SHP77 (cell line): ENCODE results near the gene AGXT.
A peak's percentile ranks its signal among the peaks of the same experiment; 100 is the strongest.

Experiments used
- DNase-seq, 2 experiments: peaks; one replicate each; lab custom pipeline; 2025; lab: John Stamatoyannopoulos, UW

The AGXT gene

DNA sequence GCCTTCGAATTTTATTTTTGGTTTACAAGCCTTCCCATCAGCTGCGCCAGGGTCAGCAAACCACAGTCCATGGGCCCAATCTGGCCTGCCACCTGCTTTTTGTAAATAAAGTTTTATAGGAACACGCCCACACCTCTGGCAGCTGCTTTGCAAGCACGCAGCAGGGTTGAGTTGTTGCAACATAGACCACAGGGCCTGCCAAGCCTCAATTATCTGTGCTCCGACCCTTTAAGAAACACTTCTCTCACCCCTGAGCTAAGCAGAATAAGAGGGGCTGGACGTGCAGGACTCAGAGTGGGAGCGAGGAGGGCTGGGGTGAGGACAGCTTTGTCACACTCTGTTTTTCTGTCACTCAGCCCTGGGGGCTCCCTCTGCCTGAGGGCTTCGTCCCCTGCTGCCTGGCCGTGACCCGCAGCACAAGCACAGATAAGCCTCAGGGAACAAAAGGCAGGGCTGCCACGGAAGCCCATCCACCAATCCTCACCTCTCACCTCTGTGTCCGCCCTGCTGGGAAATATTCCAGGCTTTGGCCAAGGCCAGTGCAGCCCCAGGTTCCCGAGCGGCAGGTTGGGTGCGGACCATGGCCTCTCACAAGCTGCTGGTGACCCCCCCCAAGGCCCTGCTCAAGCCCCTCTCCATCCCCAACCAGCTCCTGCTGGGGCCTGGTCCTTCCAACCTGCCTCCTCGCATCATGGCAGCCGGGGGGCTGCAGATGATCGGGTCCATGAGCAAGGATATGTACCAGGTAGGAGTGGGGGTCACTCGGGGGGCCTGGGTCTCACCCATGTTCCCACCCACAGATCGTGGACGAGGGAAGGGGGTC, at the start of gene AGXT:
Gene AGXT, plus strand, starts transcription at position 539 of the 823 bp plus-strand sequence. Its CDS starts 42 bp downstream, at position 581.
- peak; percentile 69 to 82 for DNase-seq

DNA sequence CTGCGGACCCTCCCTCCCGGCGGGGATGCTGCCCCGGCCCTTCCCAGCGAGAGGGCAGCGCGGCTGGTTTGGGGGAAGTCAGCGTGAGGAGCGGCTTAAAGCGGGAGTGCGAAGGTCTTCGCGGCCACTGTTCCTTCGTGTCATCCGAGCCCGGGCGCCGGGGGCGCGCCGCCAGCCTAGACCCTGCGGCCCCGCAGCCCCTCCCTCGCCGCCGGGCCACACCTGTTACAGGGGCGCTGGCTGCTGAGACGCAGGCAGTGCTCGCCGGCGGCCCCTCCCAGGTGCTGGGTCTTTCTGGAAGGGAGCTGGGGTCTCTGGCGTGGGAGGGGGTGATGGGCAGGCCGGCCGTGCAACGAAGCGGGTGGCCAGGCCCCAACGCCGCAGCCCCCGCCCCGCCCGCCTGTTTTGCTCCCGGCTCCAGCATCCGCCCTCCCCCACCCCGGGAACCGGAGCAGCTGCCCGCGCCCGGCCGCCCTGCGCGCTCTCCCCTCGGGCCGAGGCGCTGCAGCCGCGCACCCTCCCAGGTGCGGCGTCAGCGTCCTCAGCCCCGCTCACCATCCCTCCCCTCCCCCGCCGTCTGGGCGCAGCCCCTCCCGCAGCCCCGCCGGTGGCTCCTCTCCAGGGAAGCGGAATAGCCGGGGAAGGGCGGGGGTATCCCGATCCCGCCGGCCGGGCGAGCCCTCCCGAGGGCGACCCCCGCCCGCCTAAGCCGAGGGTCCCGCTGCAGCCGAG, 49.3 kb upstream of the AGXT start:
- peak in 1 of 2 experiments; percentile 51 for DNase-seq

DNA sequence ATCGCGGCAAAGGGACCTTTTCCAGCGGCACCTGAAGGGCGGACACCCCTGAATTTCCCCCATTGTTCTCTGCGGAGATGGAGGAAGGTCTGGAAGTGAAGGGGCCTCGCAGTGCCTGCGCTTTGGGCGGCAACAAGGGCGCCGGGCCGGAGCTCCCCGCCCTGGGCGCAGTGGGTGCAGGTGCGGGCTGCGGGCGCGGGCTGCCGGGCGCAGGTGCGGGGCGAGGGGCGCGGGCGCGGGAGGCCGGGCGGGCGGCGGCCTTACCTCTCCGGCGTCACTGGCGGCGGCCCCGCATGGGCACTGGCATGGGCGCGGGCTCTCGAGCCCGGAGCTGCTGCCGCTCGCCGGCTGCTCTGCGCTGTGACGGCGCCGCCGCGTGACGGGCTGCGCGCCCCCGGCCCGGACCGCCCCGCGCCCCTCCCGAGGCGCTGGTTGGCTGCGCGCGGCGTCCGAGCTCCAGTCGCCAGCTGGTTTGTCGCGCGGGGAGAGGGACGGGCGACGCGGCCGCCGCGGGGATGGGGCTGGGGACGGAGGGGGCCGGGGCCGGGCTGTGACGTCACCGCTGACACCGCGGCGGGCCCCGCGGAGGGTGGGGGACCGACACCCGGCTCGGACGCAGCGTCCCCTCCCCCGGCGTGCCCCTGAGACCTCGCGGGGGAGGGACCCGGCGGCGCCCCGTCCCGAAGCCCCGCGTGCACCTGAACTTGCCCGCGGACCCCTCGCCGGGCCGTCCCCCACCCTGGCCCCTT, 48.6 kb upstream of the AGXT start, which contains the start of gene KIF1A:
Gene KIF1A, minus strand, starts transcription at position 362 of the 749 bp plus-strand sequence. CDS start 22,467 bp downstream, outside the sequence.
- DNase-seq, result peak; percentile 82 to 90

DNA sequence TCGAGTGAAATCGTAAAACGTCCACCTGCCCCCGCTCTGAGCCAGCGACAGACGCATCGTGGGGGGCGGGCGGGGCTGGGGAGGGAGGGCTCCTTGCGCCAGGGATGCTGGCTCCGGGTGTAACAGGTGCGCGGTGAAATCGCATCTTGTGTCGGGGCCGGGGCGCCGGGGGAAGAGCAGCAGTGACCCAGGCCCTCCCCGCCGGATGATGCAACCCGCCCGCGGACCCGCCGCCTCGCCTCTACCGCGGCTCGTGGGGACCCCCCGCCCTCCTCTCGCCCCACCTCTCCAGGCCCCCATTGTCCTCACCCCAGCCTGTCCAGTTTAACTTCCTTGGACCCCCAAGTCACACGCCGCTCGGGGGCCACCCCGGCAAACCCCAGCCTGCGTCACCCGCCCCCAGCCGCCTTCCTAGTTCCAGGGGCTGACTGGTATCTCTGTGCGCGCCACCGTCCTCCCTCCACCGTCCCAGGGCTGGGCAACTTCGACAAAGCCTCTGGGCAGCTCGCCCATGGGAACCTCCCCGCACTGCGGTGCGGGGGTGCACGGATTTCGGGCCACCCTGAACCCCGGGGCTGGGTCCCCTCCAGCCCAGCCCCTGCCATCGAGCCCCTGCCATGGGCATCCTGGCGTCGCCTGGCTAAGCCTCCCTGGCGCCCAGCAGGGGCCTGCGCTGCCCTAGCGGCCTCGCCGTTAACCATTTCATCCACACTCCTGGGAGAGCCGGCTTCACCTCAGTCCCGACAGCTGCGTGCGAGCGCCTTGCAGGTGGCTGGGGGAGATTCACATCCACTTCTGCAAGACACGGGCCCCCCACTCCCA, 47.8 kb upstream of the AGXT start:
- DNase-seq, result peak; percentile 72 to 82

DNA sequence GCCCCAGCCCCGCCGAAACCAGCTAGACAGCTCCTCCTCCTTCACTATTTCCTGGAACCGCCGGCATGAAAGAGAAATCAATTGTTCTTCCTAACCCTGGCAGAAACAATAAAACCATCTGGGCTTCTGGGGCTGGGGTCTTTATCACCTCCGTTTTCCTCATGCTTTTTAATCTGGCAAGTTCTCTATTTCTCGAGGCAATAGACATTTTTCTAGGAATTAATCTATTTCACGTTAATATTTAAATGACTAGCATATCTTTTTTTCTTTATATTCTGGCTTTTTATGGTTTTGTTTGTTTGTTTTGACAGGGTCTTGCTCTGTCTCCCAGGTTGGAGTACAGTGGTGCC, 47.2 kb upstream of the AGXT start:
- DNase-seq, result no peak

DNA sequence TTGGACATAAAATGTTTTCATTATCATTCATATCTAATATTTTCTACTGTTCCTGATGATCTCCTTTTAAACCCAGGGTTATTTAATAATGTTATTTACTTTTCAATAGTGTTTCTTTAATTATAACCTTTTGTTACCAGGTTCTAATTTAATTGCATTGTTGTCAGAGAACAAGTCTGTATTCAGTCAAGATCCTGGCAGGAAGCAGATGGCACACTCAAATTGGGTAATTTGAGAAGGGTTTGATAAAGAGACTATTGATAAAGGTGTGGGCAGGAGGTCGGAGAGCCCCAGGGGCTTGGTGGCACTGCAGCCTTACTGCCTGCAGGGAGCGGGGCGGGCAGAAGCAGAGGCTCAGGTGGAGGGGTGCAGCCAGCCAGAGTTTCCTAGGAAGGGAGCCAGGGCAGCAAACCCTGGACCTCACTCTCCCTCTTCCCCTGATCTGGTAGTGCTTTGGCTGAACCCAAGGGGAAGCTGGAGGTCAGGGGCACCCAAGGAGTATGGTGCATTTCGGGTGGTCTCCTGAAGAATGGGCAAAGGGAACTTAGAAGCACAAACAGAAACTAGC, 46.3 kb upstream of the AGXT start:
- no peak for DNase-seq

DNA sequence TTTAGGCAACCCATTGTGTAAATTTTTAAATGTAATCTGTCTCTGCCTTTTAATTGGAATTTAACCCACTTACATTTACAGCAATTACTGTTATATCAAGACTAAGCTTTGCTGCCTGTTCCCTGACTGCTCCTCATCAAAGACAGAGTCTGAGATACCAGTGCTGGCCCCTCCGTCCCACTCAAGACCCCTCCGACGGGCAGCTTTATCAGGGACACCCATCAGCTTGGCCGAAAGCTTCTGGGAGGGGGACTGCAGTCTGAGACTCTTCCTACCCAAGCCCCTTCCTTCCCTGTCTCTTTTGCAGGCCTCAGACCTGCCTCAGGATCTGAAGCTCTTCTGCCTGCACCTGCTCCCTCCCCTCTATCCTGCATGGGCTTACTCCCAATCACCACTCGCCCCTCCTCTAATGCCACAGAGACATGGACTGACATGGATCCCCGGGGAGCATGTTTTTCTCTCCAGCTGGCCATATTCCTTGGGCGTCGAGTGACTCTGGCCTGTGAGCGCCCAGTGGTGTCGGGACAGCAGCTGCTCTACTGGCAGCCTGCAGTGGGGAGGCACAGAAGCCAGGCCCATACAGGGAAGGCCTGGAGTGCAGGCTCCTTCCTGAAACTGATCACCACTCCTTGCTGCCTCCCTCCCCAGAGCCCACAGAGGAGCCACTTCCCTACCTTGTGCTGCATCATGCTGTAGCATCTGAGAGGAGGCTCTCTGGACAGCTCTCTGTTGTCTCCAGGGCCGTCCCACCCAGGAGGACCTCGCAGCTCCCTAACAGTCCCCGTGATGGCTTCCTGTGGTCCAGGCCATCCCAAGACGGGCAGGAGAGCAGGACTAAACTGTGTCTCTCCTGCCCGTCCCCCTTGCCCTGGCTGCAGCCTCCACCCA, 44.9 kb upstream of the AGXT start:
- no peak for DNase-seq

DNA sequence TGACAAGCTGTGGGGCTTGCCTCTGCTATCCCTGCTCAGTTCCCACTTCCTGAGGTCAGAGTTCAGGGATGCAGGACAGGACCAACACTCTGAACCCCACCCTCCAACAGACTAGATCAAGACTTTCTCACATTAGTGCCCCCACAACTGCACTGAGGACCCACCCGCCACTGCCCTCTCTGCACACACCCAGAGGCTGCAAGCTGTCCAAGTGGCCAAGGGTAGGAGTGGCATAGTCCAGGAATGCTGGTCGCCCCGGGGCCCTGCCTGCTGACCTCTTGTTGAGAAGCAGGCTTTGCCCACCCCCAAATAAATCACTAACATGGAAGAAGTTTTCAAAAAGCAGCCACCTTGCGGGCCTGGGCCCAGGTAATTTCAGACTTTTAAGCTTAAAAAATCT, 43.1 kb upstream of the AGXT start:
- DNase-seq, result no peak

DNA sequence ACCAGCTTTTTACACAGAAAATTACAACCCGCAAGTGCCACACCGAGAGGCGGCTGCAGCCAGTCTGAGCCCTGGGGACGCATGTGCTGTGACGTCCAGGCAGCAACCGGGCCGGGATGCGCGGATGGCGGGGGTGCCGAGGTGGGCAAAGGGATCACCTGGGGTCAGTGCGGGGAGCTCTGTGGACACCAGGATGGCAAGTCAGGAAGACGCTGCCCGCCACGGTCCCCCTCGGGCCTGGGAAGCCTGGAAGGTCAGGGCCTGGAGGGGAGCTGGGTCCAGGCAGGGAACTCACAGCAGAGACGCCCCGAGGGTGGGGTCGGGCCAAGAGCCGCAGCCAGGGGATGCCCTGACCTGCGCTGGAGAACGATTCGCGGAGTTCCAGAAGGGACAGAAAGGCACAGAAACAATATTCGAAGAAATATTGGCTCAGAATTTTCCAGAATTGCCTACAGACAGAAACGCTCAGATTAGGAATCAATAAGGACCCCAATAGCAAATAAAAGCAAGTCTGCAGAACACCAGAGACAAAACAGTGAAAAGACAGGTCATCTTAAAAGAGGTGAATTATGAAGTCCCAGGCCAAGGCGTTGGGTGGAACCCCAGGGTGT, 36.9 kb upstream of the AGXT start:
- peak; percentile 18 to 40 for DNase-seq

DNA sequence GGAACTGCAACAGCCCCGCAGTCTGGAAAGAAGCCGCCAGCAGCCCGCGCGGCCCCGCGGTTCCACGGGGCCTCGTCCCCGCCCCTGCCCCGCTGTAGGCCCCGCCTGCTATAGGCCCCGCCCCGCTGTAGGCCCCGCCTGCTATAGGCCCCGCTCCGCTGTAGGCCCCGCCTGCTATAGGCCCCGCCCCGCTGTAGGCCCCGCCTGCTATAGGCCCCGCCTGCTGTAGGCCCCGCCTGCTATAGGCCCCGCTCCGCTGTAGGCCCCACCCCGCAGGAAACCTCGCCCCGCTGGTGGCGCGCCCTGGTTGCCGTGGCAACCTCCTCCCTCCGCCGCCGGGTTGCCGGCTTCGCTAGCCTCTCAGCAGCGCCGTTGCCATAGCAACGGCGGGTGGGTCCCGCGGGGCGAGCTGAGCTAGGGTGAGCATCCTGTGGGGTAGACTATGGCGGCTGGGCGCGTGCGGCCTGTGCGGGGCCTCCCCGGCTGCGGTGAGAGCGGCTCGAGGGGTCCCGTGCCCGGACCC, 36.4 kb upstream of the AGXT start:
- peak; percentile 91 to 92 for DNase-seq

DNA sequence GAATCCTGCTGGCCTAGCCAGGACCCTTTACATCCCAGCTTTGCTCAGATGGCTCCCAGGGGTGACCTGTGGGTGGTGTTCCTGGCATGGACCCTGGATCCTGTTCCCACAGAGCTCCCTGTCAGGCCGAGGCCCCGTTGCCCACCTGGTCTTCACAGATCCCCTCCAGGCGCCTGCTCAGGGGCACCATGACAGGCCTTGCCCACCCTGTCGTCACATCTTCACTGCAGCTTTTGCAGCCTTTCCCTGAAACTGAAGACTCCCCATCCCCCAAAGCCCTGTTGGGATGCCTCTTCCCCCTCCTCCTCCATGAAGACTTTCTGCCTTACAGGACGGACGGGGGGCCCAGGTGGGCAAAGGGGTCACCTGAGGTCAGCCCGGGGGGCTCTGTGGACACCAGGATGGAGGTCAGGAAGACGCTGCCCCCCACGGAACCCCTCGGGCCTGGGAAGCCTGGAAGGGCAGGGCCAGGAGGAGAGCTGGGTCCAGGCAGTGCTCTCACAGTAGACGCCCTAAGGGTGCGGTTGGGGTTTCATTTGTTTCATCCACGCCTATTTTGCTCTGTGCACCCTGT, 35.6 kb upstream of the AGXT start:
- DNase-seq, result no peak

DNA sequence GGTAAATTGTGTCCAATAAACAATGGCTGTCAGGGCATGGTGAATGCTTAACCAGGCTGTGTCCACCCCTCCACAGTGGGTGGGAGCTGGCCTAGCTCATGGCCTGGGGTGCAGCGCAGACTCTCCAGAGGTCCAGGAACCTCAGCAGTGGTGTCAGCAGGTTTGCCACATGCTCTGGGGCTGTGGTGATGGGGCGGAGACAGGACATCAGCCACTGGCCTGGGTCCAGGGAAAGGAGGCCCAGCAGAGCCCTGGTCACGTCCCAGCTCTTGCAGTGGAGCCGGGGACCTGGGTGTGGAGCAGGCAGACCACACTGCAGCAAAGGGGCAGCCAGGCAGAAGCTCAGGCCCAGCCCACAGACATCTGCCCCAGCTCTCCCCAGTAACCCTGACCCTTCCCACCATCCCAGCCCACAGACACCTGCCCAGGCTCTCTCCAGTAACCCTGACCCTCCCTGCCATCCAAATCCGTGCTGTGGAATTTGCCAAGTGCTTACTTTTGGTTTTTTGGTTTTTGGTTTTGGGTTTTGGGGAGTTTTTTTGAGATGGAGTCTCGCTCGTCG, 34.8 kb upstream of the AGXT start:
- no peak for DNase-seq

DNA sequence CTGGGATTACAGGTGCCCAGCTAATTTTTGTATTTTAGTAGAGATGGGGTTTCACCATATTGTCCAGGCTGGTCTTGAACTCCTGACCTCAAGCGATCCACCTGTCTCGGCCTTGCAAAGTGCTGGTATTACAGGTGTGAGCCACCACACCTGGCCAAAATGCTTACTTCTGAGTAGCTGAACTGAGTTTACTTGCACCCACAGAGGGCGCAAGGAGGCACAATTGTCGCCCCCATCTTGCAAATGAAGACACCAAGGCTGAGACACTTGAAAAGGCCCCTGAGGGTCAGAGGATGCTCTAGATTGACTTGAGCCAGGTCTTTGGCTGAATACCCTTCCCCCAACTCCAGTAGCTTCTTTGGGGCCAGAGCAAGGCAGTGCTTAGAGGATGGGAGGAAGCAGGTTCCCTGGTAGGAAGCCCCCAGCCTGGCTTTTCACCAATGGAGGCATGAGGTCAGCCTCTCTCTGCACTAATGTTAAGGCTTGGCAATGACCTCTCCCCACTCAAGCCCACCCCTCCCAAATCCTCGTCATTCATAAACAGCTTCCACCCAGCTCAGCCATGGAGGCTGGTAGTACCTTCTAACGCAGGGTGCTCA, 34.1 kb upstream of the AGXT start:
- no peak for DNase-seq

DNA sequence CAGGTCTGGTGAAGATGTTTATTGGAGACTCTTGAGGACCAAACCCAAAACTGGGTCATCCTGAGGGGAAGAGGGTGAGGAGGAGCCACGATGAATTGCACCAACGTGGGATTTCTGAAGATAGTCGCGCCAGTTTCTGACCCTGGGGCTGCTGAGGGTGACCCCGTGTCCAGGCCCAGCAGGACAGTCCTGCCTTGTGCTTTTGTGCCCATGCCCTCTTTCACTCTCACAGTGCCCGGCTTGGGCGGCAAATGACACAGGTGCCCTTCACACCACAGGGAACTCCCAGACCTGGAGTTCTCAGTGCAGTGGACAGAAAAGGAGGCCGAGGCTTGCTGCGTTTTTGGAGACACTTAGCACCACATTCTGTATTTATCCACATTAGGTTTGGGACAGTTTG, 33.1 kb upstream of the AGXT start:
- no peak for DNase-seq

DNA sequence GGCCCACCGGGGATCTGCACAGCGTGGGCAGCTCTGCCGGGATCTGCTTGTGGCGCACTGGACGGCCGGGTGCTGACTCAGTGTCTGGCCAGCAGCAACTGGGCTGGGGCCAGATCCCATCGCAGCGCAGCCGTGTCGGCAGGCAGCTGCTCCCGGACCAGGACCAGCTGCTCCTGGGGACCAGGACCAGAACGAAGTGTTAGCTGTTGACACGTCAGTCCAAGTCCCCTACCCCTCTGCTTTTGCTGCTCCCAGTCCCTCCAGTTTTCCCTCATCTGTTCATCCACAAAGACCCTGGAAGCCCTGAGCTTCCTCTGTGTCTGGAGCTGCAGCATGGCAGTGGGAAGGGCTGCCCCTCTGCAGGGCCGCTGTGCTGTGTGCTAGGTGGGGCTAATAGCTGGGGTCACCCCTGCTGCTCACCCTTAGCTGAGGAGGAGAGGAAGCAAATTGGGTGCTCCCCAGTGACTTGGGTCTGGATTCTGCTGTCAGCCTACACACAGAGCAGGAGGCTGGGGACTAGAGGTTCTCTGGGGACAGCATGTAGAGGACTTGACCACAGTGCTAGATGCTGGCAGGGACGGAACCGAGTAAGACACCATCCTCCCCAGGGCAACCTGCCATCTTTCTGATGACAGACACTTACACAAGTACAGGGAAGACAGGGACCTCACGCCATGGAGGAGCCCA, 31.7 kb upstream of the AGXT start:
- DNase-seq, result peak; percentile 30 to 49

DNA sequence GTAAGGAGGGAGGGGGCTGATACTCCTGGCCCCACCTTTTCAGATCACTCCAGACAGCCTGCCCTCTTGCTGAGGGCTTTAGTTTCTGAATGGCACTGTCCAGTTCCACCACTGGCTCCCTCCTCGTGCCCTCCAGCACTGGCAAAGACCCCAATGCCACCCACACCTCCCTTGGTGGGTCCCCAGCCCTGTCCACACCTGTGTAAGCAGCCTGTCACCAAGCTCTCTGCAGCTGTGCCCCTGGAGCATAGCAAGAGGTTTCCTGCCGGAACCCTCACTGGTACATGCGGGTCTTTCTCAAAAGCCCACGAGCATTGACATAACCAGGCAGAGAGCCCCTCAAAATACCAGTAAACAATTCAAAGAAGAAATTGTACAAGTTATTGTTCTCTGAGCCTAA, 31.0 kb upstream of the AGXT start:
- DNase-seq, result no peak

DNA sequence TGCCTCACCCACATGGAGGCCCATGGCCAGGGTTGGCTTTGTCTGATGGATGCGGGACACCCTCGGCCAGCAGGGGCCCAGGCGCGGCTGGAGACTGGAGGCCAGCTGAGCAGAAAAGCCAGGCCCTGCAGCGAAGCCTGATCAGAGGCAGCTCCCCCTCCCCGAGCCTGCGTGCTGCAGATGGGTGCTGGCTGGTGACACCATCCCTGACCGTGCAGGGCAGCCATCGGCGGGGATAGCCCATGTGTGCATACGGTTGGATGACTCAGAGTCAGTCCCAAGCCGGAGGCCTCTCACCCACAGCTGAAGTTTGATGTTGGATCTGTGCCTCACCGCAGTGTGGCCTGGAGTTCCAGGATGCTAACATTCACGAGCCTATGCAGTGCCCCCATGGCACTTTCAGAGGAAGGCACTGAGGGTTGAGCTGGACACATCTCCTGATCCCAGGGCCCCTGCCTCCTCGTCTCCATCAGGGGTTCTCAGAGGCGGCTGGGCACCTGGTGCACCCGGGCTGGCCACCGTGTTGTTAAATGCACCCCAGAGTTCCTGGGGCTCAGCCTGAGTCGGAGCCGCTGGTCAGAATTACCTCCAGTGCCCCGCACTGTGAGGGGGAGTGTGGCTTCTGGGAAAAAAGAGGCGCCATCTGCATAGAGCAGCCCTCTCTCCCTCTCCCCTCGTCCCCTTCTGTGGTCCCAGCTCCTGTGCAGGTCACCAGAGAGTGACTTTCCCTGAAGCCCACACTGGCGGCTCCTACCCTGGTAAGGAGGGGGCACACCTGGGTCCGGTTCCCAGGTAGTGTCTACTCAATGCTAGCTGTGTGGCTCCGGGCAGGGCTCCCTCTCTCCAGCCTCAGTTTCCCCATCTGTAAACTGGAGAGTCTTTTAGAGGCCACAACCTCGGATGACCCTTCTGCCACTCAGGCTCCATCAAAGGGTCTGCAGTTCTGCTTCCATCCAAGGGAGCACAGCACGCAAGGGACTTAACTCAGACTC, 29.2 kb upstream of the AGXT start:
- DNase-seq, result peak; percentile 32 to 34
